ENCODE measurements around the gene FITM1. TPM values are rescaled to one million over a fixed set of nuclear protein-coding genes. Genes with fewer than 3 reads are reported as not detected.

Gene FITM1
- total RNA-seq, 1 experiment from 2014 or later, result 0.72 TPM

DNA sequence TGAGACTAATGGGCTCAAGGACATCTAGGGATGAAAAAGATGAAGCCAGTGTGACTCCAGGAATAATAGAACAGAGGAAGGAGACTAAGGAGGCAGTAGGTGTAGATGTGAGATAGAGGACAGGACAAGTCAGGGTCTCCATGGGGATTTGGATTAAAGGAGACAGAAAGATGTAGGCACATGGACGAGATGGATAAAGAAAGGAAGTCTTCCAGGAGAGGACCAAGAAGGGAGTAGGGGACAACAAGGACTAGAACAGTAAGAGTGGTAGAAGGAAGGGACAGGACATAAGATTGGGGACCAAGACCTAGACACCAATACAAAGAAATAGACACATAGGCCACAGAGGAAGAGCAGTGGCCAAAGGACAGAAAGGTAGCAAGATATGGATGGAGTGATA, 43.5 kb upstream of the FITM1 start:
- no peak overlapping the region for H2BK15ac ChIP-seq (ENCODE audit: low read depth, low read length)
- Mint-ChIP-seq H3K27ac (no peak overlapping the region), H3K27me3 (ENCODE audit: low read depth) (peaks cover 21% of the 10 kb centered on the region), H3K4me3 (no peak overlapping the region; a peak in 1 of 5 replicates), H3K9me3 (no peaks in the 10 kb centered on the region), H3K36me3 (ENCODE audit: insufficient read depth in 1 of 3, low read depth in 3 of 3) (no peaks in the 10 kb centered on the region), H3K4me1 (peaks cover 9 to 23% of the 10 kb centered on the region in 2 experiments)
- no peak overlapping the region for H3K27ac ChIP-seq (ENCODE audit: insufficient read length, low read depth, low read length)
- no peak for DNase-seq
- no peaks in the 10 kb centered on the region for H3K9me3 ChIP-seq (ENCODE audit: control insufficient read depth, low read depth, low read length)
- H2BK120ac ChIP-seq (ENCODE audit: low read depth, low read length, poor library complexity, severe bottlenecking), result no peak overlapping the region
- H3K23ac ChIP-seq (ENCODE audit: insufficient read length, low read depth, low read length), result no peak overlapping the region
- H3K4me1 ChIP-seq (ENCODE audit: insufficient read depth, low read length), result no peaks in the 10 kb centered on the region
- no peak overlapping the region for H3K18ac ChIP-seq (ENCODE audit: insufficient read length, low read depth, low read length)
- no peak overlapping the region for H2BK20ac ChIP-seq (ENCODE audit: low read depth, low read length, poor library complexity, severe bottlenecking)
- no peak overlapping the region for H4K8ac ChIP-seq (replicated peaks; ENCODE audit: insufficient read length, low read depth, low read length)
- H3K79me2 ChIP-seq (ENCODE audit: insufficient read depth, low read length), result no peaks in the 10 kb centered on the region
- no peak overlapping the region for H3K56ac ChIP-seq (ENCODE audit: insufficient read length, low read depth, low read length)
- no peak overlapping the region for H2BK12ac ChIP-seq (ENCODE audit: insufficient read length, low read depth, low read length)
- no peaks in the 10 kb centered on the region for H4K20me1 ChIP-seq (ENCODE audit: control insufficient read depth, insufficient read depth, insufficient read length)
- no peak overlapping the region for H3K4me2 ChIP-seq (ENCODE audit: insufficient read depth, insufficient read length, low read length)
- no peaks in the 10 kb centered on the region for H3K23me2 ChIP-seq (ENCODE audit: insufficient read length, low read depth, low read length, poor library complexity, severe bottlenecking)
- no peaks in the 10 kb centered on the region; the same call in 1 of the 2 replicates for H3K27me3 ChIP-seq (ENCODE audit: insufficient read depth, low read length)
- H3K79me1 ChIP-seq (ENCODE audit: insufficient read depth, low read depth, low read length, poor library complexity, severe bottlenecking), result no peaks in the 10 kb centered on the region
- H2AFZ ChIP-seq (ENCODE audit: low read length), result no peak overlapping the region
- WGBS (ENCODE audit: extremely low coverage, insufficient read length, low lambda C conversion rate), result no CpG with 5 or more reads among the region's 1 CpG
- no peak overlapping the region for H4K91ac ChIP-seq (ENCODE audit: insufficient read length, low read depth, low read length)
- no peak overlapping the region for H3K9ac ChIP-seq (ENCODE audit: extremely low read depth, insufficient read length, low read length)
- no peak overlapping the region for H2BK5ac ChIP-seq (ENCODE audit: insufficient read length, low read length)
- H2AK5ac ChIP-seq (ENCODE audit: insufficient read length, low read length), result no peak overlapping the region
- H3K14ac ChIP-seq (ENCODE audit: insufficient read depth, low read length), result no peak overlapping the region
- TF ChIP-seq, protein P1, sequence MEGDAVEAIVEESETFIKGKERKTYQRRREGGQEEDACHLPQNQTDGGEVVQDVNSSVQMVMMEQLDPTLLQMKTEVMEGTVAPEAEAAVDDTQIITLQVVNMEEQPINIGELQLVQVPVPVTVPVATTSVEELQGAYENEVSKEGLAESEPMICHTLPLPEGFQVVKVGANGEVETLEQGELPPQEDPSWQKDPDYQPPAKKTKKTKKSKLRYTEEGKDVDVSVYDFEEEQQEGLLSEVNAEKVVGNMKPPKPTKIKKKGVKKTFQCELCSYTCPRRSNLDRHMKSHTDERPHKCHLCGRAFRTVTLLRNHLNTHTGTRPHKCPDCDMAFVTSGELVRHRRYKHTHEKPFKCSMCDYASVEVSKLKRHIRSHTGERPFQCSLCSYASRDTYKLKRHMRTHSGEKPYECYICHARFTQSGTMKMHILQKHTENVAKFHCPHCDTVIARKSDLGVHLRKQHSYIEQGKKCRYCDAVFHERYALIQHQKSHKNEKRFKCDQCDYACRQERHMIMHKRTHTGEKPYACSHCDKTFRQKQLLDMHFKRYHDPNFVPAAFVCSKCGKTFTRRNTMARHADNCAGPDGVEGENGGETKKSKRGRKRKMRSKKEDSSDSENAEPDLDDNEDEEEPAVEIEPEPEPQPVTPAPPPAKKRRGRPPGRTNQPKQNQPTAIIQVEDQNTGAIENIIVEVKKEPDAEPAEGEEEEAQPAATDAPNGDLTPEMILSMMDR (conservative IDR thresholded peaks at IDR 0.05), result no peak
- no peak overlapping the region for H3K4ac ChIP-seq (ENCODE audit: low read depth, low read length)
- no peak overlapping the region for H3T11ph ChIP-seq (ENCODE audit: low read length)
- H4K5ac ChIP-seq (ENCODE audit: insufficient read length, low read depth, low read length), result no peak overlapping the region

All from H9 (cell line).